HEK293 (cell line): Measurements from ENCODE around the gene LONP2.

Experiments used
- CTCF ChIA-PET: fragments of 350-600 bp; formaldehyde crosslinking; extraction: SDS; loops from one replicate; lab custom pipeline; 2021; ENCODE audit warnings: antibody characterized with exemption; lab: Yijun Ruan, JAX
- POLR2A ChIA-PET: fragments of 300-600 bp; formaldehyde crosslinking; extraction: SDS; loops from one replicate; lab custom pipeline; 2020; ENCODE audit warnings: antibody characterized with exemption, inconsistent platforms; lab: Yijun Ruan, JAX
- H3K27ac ChIP-seq: fragments of 200-500 bp; sonication (Bioruptor generic); 2 replicates; pipeline ENCODE4 v1.5.1; 2014; ENCODE audit warnings: low read depth, low read length, control low read depth, inconsistent platforms; ENCODE audit errors: extremely low read depth
- H3K36me3 ChIP-seq, 2 experiments: fragments of 200-500 bp in 1 of 2; sonication (Bioruptor generic) in 1 of 2; 1 replicate in 1 of 2; 2 replicates in 1 of 2; pipeline ENCODE4 v1.5.1; 2014 to 2017; ENCODE audit warnings: inconsistent platforms in 2 of 2, low read length in 2 of 2; ENCODE audit not compliant: control insufficient read depth in 2 of 2, insufficient read depth in 1 of 2
- H3K4me1 ChIP-seq: fragments of 200-500 bp; sonication (Bioruptor generic); 2 replicates; pipeline ENCODE4 v1.5.1; 2014; ENCODE audit warnings: mild to moderate bottlenecking, low read length, inconsistent platforms; ENCODE audit not compliant: control insufficient read depth, insufficient read depth
- H3K4me3 ChIP-seq: 2 replicates; pipeline ENCODE4 v1.5.1; 2011; ENCODE audit warnings: low read depth, mild to moderate bottlenecking, control low read depth, low read length, moderate library complexity
- H3K9me3 ChIP-seq: fragments of 200-500 bp; sonication (Bioruptor generic); 2 replicates; pipeline ENCODE4 v1.5.1; 2014; ENCODE audit warnings: low read depth, low read length, inconsistent platforms; ENCODE audit not compliant: control insufficient read depth, insufficient read depth
- AEBP2 ChIP-seq: fragments of 450-650 bp; formaldehyde crosslinking; IDR thresholded peaks from 2 replicates; pipeline ENCODE4 v1.5.1; 2016; ENCODE audit warnings: missing biosample characterization, missing genetic modification characterization, borderline replicate concordance
- ATF2 ChIP-seq: fragments of 450-650 bp; formaldehyde crosslinking; IDR thresholded peaks from 2 replicates; pipeline ENCODE4 v1.5.1; 2016; ENCODE audit warnings: missing biosample characterization, missing genetic modification characterization, low read depth
- HIC1 ChIP-seq: fragments of 450-650 bp; formaldehyde crosslinking; IDR thresholded peaks from 2 replicates; pipeline ENCODE4 v1.5.1; 2016; ENCODE audit warnings: missing biosample characterization, missing genetic modification characterization
- IKZF3 ChIP-seq: fragments of 450-650 bp; IDR thresholded peaks from 2 replicates; pipeline ENCODE4 v1.5.0; 2018; ENCODE audit warnings: missing biosample characterization, mild to moderate bottlenecking, missing genetic modification characterization, moderate library complexity
- PRDM4 ChIP-seq: fragments of 450-650 bp; formaldehyde crosslinking; IDR thresholded peaks from 2 replicates; pipeline ENCODE4 v1.5.1; 2017; ENCODE audit warnings: missing biosample characterization, missing genetic modification characterization
- SP7 ChIP-seq: fragments of 450-650 bp; formaldehyde crosslinking; IDR thresholded peaks from 2 replicates; pipeline ENCODE4 v1.5.1; 2016; ENCODE audit warnings: missing biosample characterization, missing genetic modification characterization
- YY2 ChIP-seq: fragments of 450-650 bp; formaldehyde crosslinking; IDR thresholded peaks from 2 replicates; pipeline ENCODE4 v1.5.1; 2016; ENCODE audit warnings: missing biosample characterization, missing genetic modification characterization
- ZFP69B ChIP-seq: fragments of 450-650 bp; formaldehyde crosslinking; IDR thresholded peaks from 2 replicates; pipeline ENCODE4 v1.5.1; 2016; ENCODE audit warnings: missing biosample characterization, missing genetic modification characterization
- ZNF148 ChIP-seq: fragments of 450-650 bp; formaldehyde crosslinking; IDR thresholded peaks from 2 replicates; pipeline ENCODE4 v1.5.0; 2017; ENCODE audit warnings: missing biosample characterization, missing genetic modification characterization, borderline replicate concordance
- ZNF184 ChIP-seq: fragments of 450-650 bp; IDR thresholded peaks from 2 replicates; pipeline ENCODE4 v1.5.1; 2018; ENCODE audit warnings: missing biosample characterization, mild to moderate bottlenecking, missing genetic modification characterization
- ZNF24 ChIP-seq: fragments of 450-650 bp; formaldehyde crosslinking; IDR thresholded peaks from 2 replicates; pipeline ENCODE4 v1.5.1; 2016; ENCODE audit warnings: missing biosample characterization, missing genetic modification characterization
- ZNF292 ChIP-seq: fragments of 450-650 bp; formaldehyde crosslinking; IDR thresholded peaks from 2 replicates; pipeline ENCODE4 v1.5.1; 2016; ENCODE audit warnings: low read depth, missing biosample characterization, missing genetic modification characterization, borderline replicate concordance
- ZNF350 ChIP-seq: fragments of 450-650 bp; formaldehyde crosslinking; IDR thresholded peaks from 2 replicates; pipeline ENCODE4 v1.5.0; 2017; ENCODE audit warnings: missing biosample characterization, mild to moderate bottlenecking, missing genetic modification characterization
- ZNF391 ChIP-seq: fragments of 450-650 bp; formaldehyde crosslinking; IDR thresholded peaks from 2 replicates; pipeline ENCODE4 v1.5.1; 2016; ENCODE audit warnings: low read depth, missing biosample characterization, missing genetic modification characterization, borderline replicate concordance
- ZNF514 ChIP-seq: fragments of 450-650 bp; formaldehyde crosslinking; IDR thresholded peaks from 2 replicates; pipeline ENCODE4 v1.5.1; 2016; ENCODE audit warnings: missing biosample characterization, missing genetic modification characterization
- ZNF530 ChIP-seq: fragments of 450-650 bp; formaldehyde crosslinking; IDR thresholded peaks from 2 replicates; pipeline ENCODE4 v1.5.1; 2016; ENCODE audit warnings: low read depth, missing biosample characterization, missing genetic modification characterization
- ZNF585B ChIP-seq: fragments of 450-650 bp; formaldehyde crosslinking; IDR thresholded peaks from 2 replicates; pipeline ENCODE4 v1.5.1; 2016; ENCODE audit warnings: missing biosample characterization, missing genetic modification characterization
- ZNF610 ChIP-seq: fragments of 450-650 bp; formaldehyde crosslinking; IDR thresholded peaks from 2 replicates; pipeline ENCODE4 v1.5.1; 2016; ENCODE audit warnings: missing biosample characterization, missing genetic modification characterization, borderline replicate concordance
- ZNF621 ChIP-seq: fragments of 450-650 bp; formaldehyde crosslinking; IDR thresholded peaks from 2 replicates; pipeline ENCODE4 v1.5.1; 2017; ENCODE audit warnings: missing biosample characterization, missing genetic modification characterization
- ZNF768 ChIP-seq: fragments of 450-650 bp; formaldehyde crosslinking; IDR thresholded peaks from 2 replicates; pipeline ENCODE4 v1.5.1; 2018; ENCODE audit warnings: missing biosample characterization, mild to moderate bottlenecking, missing genetic modification characterization
- ZNF843 ChIP-seq: fragments of 450-650 bp; formaldehyde crosslinking; IDR thresholded peaks from 2 replicates; pipeline ENCODE4 v1.5.1; 2016; ENCODE audit warnings: missing biosample characterization, missing genetic modification characterization
- ZSCAN30 ChIP-seq: fragments of 450-650 bp; IDR thresholded peaks from 2 replicates; pipeline ENCODE4 v1.5.1; 2018; ENCODE audit warnings: missing biosample characterization, mild to moderate bottlenecking, missing genetic modification characterization, moderate library complexity

LONP2 gene

GRCh38 chr16:48330841-48331192 is 86.7 kb downstream of the LONP2 start:
- POLR2A ChIA-PET = no interaction called here
- Histone ChIP-seq H3K4me1 (no peaks in the 10 kb centered on the region), H3K27ac (no peak overlapping the region)
- no peak for TF ChIP-seq ZFP69B
- TF ChIP-seq ZNF24 = no peak
- no peak for TF ChIP-seq ZNF350 (tag by site-specific recombination)
- no peak for TF ChIP-seq IKZF3
- TF ChIP-seq AEBP2 = no peak
- TF ChIP-seq PRDM4 (tag by site-specific recombination) = no peak
- no peak for TF ChIP-seq ZNF391 (tag by site-specific recombination)
- no peak for TF ChIP-seq SP7 (tag by site-specific recombination)
- TF ChIP-seq, all 188 proteins: peak for 0
- Histone ChIP-seq H3K4me3 (no peak overlapping the region), H3K9me3 (no peaks in the 10 kb centered on the region), H3K36me3 (peaks cover 0 to 31% of the 10 kb centered on the region in 2 experiments; a peak in 2 of 3 replicates)
- CTCF ChIA-PET = interaction anchor here (0.7 kb wide), 1 partner anchor 589 kb away, joined by 7 read pairs; no protein-coding TSS in a partner anchor

- POLR2A ChIA-PET = no interaction called here
- TF ChIP-seq ATF2 = no peak
- TF ChIP-seq ZNF148 = no peak
- TF ChIP-seq ZNF530 = no peak
- no peak for TF ChIP-seq ZNF585B (tag by site-specific recombination)
- TF ChIP-seq HIC1 (tag by site-specific recombination) = no peak
- no peak for TF ChIP-seq YY2 (tag by site-specific recombination)
- TF ChIP-seq ZSCAN30 (tag by site-specific recombination) = no peak
- no peak for TF ChIP-seq ZNF292 (tag by site-specific recombination)
- no peak for TF ChIP-seq ZNF514 (tag by site-specific recombination)
- no peak for TF ChIP-seq ZNF768
- no peak for TF ChIP-seq ZNF610 (tag by site-specific recombination)
- no peak for TF ChIP-seq ZNF843
- no peak for TF ChIP-seq ZNF621
- TF ChIP-seq ZNF184 (tag by site-specific recombination) = no peak
- TF ChIP-seq, all 188 proteins: peak for 0
- H3K36me3 ChIP-seq = peaks cover 4 to 48% of the 10 kb centered on the region in 2 experiments
- CTCF ChIA-PET = interaction anchor here (1.7 kb wide), 1 partner anchor 18 kb away, joined by 3 read pairs; no protein-coding TSS in a partner anchor
- no peaks in the 10 kb centered on the region for H3K9me3 ChIP-seq
- no peaks in the 10 kb centered on the region for H3K4me1 ChIP-seq
- H3K27ac ChIP-seq = no peak overlapping the region
- no peak overlapping the region for H3K4me3 ChIP-seq
Measured at GRCh38 chr16:48332978-48333377, 88.9 kb downstream of the LONP2 start.
